PFSK-1 (cell line): Measurements from ENCODE around the gene FOXA3.

Source experiments
- FOXP2 ChIP-seq: optimal IDR thresholded peaks from 2 replicates; pipeline ENCODE3; 2011; ENCODE audit warnings: borderline replicate concordance, control low read depth, inconsistent platforms; ENCODE audit not compliant: insufficient read depth; ENCODE audit errors: extremely low read length, extremely low read depth
- POLR2AphosphoS5 ChIP-seq: IDR thresholded peaks from 2 replicates; pipeline ENCODE4 v1.6.1; 2012; ENCODE audit warnings: low read depth, mild to moderate bottlenecking, control low read depth, low read length, moderate library complexity
- SIN3A ChIP-seq: IDR thresholded peaks from 2 replicates; pipeline ENCODE4 v1.6.1; 2012; ENCODE audit warnings: mild to moderate bottlenecking, low read length, moderate library complexity, borderline replicate concordance; ENCODE audit not compliant: insufficient read depth
- TAF1 ChIP-seq: IDR thresholded peaks from 2 replicates; pipeline ENCODE4 v1.6.1; 2012; ENCODE audit warnings: low read length, control low read depth, borderline replicate concordance; ENCODE audit not compliant: insufficient read depth
- TF ChIP-seq, protein P1 (sequence below), 2 experiments: IDR thresholded peaks; 2 replicates each; pipeline versions ENCODE4 v1.6.1 to v1.8.0; 2011 to 2012; ENCODE audit warnings: low read depth in 2 of 2, low read length in 2 of 2, control low read depth in 1 of 2, inconsistent platforms in 1 of 2, mild to moderate bottlenecking in 1 of 2, moderate library complexity in 1 of 2; ENCODE audit not compliant: insufficient read depth in 1 of 2

Gene FOXA3

DNA sequence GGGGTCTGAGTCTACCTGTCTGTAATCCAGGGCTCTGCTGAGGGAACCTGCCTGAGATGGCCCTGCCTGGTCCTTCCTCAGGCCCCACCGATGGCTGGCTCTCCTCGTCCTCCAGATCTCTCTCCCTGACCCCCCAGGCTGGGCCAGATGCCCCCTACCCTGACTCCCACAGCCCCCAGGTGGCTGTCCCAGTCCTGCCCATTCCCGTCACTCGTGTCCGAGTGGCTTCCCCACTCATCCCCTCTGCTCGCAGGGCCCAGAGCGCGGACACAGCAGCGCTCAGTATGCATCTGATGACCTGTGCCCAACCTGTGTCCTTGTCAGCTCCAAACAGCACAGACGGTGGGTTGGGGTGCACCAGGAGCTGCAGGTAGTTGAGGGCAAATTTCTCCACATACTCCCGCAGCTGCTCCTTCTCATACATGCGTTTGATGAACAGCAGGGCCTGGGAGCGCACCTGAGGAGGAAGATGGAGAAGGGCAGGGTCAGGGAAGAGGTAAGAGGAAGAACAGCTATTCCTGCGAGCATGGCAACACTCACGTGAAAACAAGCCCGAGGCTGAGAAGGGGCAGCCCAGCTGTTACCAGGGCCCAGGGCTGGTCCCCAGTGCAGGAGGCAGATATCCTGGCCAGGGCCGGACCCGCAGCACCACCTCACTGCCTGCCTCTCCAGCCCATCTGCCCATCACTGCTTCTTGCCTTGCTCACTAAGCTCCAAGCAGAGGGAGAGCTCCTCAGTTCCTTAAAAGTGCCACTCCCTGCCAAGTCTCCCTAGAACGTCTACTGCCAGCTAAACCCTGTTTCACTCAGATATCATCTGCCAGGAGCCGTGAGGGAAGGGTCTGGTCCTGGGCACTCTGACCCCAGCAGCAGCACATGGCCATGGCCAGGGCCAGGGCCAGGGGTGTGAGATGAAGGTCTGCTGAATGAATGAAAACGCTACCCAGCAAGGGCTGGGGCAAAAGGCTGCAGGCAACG lies 37.9 kb upstream of the FOXA3 start:
- no peak for TF ChIP-seq FOXP2
- no peak for TF ChIP-seq POLR2AphosphoS5
- TF ChIP-seq TAF1 = no peak
- TF ChIP-seq, protein P1, sequence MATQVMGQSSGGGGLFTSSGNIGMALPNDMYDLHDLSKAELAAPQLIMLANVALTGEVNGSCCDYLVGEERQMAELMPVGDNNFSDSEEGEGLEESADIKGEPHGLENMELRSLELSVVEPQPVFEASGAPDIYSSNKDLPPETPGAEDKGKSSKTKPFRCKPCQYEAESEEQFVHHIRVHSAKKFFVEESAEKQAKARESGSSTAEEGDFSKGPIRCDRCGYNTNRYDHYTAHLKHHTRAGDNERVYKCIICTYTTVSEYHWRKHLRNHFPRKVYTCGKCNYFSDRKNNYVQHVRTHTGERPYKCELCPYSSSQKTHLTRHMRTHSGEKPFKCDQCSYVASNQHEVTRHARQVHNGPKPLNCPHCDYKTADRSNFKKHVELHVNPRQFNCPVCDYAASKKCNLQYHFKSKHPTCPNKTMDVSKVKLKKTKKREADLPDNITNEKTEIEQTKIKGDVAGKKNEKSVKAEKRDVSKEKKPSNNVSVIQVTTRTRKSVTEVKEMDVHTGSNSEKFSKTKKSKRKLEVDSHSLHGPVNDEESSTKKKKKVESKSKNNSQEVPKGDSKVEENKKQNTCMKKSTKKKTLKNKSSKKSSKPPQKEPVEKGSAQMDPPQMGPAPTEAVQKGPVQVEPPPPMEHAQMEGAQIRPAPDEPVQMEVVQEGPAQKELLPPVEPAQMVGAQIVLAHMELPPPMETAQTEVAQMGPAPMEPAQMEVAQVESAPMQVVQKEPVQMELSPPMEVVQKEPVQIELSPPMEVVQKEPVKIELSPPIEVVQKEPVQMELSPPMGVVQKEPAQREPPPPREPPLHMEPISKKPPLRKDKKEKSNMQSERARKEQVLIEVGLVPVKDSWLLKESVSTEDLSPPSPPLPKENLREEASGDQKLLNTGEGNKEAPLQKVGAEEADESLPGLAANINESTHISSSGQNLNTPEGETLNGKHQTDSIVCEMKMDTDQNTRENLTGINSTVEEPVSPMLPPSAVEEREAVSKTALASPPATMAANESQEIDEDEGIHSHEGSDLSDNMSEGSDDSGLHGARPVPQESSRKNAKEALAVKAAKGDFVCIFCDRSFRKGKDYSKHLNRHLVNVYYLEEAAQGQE (IDR thresholded peaks at IDR 0.05; ENCODE audit: insufficient read depth in 1 of 2, low read depth in 2 of 2, low read length in 2 of 2) = no peak
- no peak for TF ChIP-seq SIN3A

DNA sequence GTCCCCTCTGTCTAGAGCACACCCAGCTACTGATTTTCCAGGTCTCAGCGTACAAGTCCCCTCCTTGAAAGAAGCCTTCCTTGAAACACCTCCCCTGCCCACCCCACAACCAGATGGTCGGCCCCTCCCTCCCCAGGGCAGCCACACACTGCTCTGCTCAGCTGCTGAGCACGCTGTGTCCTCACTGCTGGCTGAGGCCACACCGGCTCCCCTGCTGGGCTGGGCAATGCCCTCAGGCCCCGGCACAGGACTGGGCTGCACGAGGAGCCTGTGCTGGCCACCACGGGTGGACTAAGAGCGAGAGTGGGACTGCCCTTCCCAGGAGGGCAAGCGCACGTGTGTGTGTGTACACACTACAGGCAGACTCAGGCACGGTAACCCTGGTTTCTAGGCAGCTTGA lies 37.2 kb upstream of the FOXA3 start:
- TF ChIP-seq FOXP2 = no peak
- no peak for TF ChIP-seq SIN3A
- TF ChIP-seq, protein P1 (IDR thresholded peaks at IDR 0.05; ENCODE audit: insufficient read depth in 1 of 2, low read depth in 2 of 2, low read length in 2 of 2) = no peak
- TF ChIP-seq TAF1 = no peak
- no peak for TF ChIP-seq POLR2AphosphoS5

DNA sequence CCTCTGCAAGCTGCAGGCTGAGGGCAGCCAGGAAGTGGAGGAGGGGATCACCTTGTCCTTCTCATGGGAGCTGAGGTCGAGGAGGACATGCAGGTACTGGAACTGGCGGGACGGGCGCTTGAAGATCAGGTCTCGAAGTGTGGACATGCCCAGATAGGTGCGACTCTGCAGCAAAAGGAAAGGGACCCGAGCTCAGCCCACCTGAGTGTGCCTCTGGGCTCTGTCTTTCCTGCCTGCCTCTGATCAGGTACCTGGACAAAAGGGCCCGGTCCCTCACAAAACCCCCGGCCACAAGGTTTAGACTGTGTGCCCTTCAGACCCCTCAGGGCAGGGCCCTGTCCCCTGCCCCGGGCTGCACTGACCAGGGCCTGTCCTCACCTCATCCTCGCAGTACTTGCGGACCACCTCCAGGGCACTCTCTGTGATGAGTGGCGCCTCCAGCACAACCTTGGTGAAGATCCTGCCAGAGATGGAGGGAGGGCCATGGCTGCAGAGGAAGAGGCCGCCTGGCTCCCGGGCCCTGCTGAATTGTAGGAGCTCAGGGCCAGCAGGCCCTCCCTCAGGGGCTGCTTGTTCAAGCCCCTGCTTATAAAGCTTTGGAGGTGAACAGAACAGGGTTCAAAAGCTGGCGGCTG lies 36.5 kb upstream of the FOXA3 start:
- TF ChIP-seq SIN3A = no peak
- TF ChIP-seq FOXP2 = no peak
- TF ChIP-seq TAF1 = no peak
- TF ChIP-seq, protein P1 (IDR thresholded peaks at IDR 0.05; ENCODE audit: insufficient read depth in 1 of 2, low read depth in 2 of 2, low read length in 2 of 2) = no peak
- no peak for TF ChIP-seq POLR2AphosphoS5

DNA sequence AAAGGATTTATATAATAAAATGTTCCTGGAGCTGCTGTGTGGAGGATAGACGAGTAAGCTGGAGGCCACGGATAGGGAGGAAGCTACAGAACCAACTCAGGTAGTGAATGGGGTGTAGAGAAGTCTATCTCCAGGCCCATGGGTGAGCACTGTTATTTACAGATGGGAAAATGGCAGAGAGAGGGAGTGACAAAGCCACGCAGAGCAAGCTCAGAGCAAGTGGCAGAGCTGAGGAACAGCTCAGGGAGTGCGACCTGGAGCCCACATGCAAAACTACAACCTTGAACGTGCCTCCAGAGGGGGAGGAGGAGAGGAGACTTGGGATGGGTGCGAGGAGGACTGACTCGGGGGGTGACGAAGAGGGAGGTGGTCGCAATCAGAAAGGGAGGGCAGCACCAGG lies 35.6 kb upstream of the FOXA3 start:
- TF ChIP-seq FOXP2 (no peak), SIN3A (no peak), TAF1 (no peak), POLR2AphosphoS5 (no peak)
- TF ChIP-seq, protein P1 (IDR thresholded peaks at IDR 0.05; ENCODE audit: insufficient read depth in 1 of 2, low read depth in 2 of 2, low read length in 2 of 2) = no peak
